SK-N-MC (cell line): ENCODE data around the gene INTS14.

Experiments
- EZH2 ChIP-seq: fragments of 200-600 bp; sonication (generic); IDR thresholded peaks from one replicate; pipeline ENCODE4 v1.6.1; 2017; ENCODE audit warnings: antibody characterized with exemption
- FOXP2 ChIP-seq: optimal IDR thresholded peaks from 2 replicates; pipeline ENCODE3; 2011; ENCODE audit warnings: mild to moderate bottlenecking, moderate library complexity; ENCODE audit not compliant: insufficient read depth; ENCODE audit errors: extremely low read length, control extremely low read depth
- POLR2AphosphoS5 ChIP-seq: IDR thresholded peaks from 2 replicates; pipeline ENCODE4 v1.6.1; 2012; ENCODE audit warnings: mild to moderate bottlenecking, low read depth, low read length, borderline replicate concordance

DNA sequence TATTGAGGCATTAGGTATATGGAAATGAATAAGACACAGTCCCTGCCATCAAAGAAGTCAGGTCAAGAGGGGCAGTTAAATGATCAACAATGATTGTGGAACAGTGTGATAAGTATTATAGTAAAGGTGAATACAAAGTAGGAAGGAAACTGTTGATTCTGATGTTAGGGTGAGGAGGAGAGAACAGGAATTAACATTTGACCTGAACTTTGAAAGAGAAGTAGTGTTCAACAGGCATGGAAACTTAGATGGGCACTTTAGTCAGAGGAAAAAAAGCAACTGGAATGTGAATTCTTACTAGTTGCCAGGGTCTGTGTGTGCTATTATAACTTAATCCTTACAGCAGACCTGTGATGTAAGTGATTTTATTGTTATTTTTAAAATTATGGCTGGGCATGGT is 63.1 kb downstream of the INTS14 start:
- TF ChIP-seq POLR2AphosphoS5 (no peak), EZH2 (no peak), FOXP2 (no peak)
